GM12874 (cell line): Measurements from ENCODE around the gene TSPO2.
A peak's percentile ranks its signal among the peaks of the same experiment; 100 is the strongest.

Experiments used
- TF ChIP-seq, protein P1 (sequence below): IDR thresholded peaks from 2 replicates; pipeline ENCODE4 v1.5.1; 2011; ENCODE audit warnings: low read depth, mild to moderate bottlenecking, control low read depth, low read length, moderate library complexity; ENCODE audit not compliant: insufficient read depth

TSPO2 gene

DNA sequence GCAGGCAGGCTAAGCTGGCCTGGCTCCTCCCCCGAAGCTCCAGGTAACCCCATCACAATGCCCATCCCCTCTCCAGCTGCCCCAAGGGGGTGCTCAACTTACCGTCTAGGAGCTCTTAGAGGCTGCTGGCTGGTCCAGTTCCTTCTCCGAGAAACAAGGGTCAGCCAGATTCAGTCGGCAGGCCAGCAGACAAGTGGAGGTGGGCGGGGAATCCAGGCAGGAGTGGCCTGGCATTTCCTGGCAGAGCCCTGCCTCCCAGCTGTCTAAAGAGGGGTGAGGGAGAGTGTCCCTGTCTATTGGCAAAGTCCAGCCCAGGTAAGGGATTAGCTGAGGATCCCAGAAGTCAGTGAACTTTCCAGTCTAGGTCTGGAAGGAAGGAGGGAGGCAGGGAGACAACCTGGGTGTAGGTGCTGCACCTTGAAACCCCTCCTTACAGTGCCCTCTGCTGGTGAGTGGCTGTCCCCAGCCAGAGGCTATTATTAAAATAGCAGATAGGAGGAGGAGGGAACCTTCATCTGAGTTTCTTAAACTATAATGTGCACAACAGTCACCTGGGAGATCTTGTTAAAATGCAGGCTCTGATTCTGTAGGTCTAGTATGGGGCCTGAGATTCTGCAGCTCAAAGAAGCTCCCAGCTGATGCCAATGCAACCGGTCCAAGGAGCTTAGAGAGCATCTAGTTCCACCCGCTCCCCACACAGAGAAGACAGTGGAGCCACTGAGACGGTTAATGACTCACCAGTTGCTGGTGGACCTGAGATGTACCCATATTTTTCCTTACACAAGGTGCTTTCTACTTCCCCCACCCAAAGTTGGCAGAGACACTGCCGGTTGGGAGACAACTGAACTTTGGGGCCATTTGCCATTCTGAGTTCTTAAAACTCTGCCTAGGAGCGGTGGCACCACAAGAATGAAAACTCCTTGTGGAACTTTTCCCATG lies 2.9 kb upstream of the TSPO2 start, which contains the start of gene UNC5CL:
UNC5CL (minus strand) TSS at position 162 of the 939 bp plus-strand sequence. CDS start 4,147 bp downstream, outside the sequence.
- TF ChIP-seq, protein P1, sequence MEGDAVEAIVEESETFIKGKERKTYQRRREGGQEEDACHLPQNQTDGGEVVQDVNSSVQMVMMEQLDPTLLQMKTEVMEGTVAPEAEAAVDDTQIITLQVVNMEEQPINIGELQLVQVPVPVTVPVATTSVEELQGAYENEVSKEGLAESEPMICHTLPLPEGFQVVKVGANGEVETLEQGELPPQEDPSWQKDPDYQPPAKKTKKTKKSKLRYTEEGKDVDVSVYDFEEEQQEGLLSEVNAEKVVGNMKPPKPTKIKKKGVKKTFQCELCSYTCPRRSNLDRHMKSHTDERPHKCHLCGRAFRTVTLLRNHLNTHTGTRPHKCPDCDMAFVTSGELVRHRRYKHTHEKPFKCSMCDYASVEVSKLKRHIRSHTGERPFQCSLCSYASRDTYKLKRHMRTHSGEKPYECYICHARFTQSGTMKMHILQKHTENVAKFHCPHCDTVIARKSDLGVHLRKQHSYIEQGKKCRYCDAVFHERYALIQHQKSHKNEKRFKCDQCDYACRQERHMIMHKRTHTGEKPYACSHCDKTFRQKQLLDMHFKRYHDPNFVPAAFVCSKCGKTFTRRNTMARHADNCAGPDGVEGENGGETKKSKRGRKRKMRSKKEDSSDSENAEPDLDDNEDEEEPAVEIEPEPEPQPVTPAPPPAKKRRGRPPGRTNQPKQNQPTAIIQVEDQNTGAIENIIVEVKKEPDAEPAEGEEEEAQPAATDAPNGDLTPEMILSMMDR, result peak; percentile 76

DNA sequence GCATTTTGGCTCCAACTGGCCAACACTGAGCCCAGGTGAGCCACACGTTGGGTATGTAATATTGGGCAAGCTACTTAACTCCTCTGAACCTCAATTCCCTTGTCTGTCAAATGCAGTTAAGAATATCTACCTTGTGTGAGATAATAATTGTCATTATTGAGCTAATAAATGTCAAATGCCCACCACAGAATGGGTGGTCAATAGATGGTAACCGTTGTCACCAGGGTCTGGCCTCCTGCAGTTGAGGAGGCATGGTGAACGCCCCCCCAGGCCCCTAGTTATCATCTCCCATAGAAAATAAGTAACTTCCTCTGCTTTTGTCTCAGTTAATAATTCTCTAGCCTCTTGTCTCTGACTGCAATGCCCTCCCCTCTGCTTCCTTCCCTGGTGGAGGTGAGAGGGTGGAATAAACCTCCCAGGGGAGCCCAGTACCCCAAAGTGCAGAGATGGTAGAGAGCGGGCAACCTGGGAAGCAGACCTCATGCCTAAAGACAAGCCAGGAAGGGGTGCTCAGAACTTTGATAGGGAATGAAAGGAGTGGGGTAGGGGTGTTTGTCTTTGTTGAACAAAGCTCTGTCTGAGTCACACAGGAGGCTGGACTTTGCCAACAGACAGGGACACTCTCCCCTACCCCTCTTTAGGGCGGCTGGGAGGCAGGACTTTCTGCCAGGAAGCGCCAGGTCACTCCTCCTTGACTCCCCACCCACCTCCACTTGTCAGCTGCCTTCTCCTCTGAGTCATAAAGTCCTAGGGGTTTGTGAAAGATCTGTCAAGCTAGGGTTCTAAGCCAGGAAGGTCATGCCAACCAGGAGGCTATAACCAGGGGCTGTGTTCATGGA lies 1.9 kb upstream of the TSPO2 start:
- TF ChIP-seq, protein P1, result no peak

DNA sequence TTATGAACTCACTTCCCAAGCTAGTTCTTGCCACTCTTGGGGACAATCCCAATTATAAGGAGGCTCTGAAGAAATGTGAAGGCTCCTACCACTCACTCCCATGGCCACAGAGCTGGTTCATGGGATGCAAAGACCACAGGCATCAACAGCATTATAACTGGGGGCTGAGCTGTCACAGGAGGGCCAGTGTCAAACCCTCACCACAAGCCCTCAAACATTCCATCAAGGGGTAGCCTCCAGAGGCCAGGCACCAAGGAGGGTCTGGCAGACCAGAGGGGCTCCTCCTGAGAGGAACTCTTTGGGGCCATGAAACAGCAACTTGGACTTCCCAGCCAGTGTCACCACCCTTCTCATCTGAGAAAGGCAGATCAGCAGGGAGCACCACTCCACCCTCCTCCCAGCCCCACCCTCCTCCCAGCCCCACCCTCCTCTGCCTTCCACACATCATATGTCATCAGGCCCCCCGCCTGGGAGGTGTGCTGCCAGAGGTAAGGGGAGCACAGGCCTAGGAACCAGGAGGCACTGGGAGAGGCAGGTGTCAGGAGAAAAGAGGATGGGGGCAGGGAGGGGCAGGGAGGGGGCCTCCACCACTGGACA lies 1.2 kb upstream of the TSPO2 start:
- TF ChIP-seq, protein P1, result no peak

DNA sequence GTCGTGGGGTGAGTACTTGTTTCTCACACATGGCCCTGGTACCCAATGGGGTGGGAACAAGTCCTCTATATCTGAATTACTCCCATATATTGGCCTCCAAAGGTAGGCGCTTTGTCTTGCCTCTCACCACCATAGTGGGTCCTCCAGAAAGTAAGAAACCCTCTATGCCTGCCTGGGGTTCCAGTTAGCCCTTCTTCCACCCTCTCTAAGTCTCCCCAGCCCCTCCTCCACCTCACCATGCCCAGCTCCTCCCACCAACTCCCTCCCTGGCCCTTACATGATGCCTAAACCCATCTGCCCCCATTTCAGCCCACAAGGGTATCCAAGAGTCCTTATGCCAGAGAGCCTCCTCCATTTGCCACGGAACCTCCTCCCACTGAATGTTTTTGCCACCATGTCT lies 884 bp downstream of the TSPO2 start:
- TF ChIP-seq, protein P1, result no peak

DNA sequence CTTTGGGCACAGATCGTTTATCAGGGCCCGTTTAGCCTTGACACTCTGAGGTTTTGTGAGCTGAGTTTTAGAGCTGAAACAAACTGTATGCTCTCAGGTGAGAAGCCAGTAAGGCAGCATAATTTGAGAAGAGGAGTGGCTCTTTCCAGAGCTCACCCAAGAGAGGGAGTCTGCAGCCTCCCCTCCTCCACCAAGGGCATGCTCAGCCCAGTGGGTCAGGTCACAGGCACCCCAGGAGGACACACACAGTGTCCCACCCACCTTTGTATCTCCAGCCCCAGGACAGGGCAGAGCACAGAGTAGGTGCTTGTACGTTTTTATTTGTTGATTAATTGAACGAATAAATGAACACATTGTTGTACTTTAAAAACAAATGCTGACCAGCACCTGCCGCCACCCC lies 3.4 kb downstream of the TSPO2 start:
- TF ChIP-seq, protein P1, result no peak

DNA sequence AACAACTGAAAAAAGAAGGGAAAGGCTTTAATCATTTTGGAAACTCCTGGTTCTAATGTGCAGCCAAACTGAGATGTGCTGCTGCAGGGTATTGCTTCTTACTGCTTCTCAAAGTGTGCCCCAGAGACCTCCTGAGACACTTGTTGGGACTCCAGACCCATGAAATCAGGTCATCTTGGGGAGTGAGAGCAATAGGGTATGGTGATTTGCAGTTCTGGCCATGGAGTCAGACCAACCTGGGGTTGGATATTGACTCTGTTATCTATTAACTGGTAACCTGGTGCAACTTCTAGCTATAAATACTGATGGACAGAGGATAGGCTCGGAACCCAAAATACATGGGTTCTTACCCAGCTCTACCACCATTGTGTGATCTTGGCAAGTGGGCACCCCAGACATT lies 3.8 kb downstream of the TSPO2 start:
- TF ChIP-seq, protein P1, result no peak

DNA sequence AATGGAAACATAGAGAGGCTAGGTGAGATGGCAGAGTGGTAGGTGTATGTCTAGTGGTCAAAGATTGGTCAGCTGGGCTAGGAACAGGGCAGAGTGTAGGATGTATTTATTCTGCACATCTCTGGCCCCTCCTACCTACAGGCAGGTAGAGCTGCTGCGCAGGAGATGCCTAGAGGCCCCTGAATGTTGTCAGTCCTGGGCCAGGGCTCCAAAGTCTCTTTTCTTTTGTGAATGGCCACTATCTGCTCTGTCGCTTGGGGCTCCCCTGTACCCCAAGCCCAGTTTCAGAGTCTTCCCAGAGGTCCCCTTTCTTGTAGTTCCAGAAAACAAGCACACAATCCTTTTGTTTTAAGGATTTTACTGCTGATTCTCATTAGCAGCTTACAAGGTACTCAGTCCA lies 5.0 kb downstream of the TSPO2 start:
- TF ChIP-seq, protein P1, result no peak
